HL-60 (cell line): ENCODE measurements around the gene ZNF444.

Experiments
- DNase-seq, 2 experiments: peaks; one replicate each; pipeline ENCODE4 v3.0.0-alpha.2; 2010 to 2020; ENCODE audit warnings: low read depth in 1 of 2, low spot score in 1 of 2
- H3K27ac ChIP-seq: fragments of 250-450 bp; sonication (Bioruptor Pico); replicated peaks from 2 replicates; pipeline ENCODE4 v1.5.1; 2020; ENCODE audit warnings: mild to moderate bottlenecking, moderate library complexity
- H3K27me3 ChIP-seq: fragments of 250-450 bp; sonication (Bioruptor Pico); 2 replicates; pipeline ENCODE4 v1.5.1; 2021; ENCODE audit warnings: mild to moderate bottlenecking, moderate library complexity; ENCODE audit not compliant: insufficient read depth, poor library complexity, severe bottlenecking
- H3K4me3 ChIP-seq: replicated peaks from 2 replicates; pipeline ENCODE4 v1.5.1; 2011; ENCODE audit warnings: mild to moderate bottlenecking, control low read depth, low read length; ENCODE audit not compliant: insufficient read depth
- GABPA ChIP-seq: IDR thresholded peaks from 2 replicates; pipeline ENCODE4 v1.6.1; 2012; ENCODE audit warnings: low read depth
- POLR2AphosphoS5 ChIP-seq: IDR thresholded peaks from 2 replicates; pipeline ENCODE4 v1.6.1; 2012; ENCODE audit warnings: low read depth
- SPI1 ChIP-seq: IDR thresholded peaks from 2 replicates; pipeline ENCODE4 v1.6.1; 2012; ENCODE audit warnings: low read depth, mild to moderate bottlenecking, borderline replicate concordance
- TF ChIP-seq, protein P1 (sequence below): IDR thresholded peaks from one replicate; pipeline ENCODE4 v1.5.1; 2011; ENCODE audit warnings: low read length, control low read depth, inconsistent platforms; ENCODE audit not compliant: insufficient read depth
- TF ChIP-seq, protein P2 (sequence below): IDR thresholded peaks from 2 replicates; pipeline ENCODE4 v1.6.1; 2012; ENCODE audit warnings: low read depth; ENCODE audit not compliant: insufficient replicate concordance

ZNF444 gene

GRCh38 chr19:56101095-56101494 is 40.0 kb upstream of the ZNF444 start:
- no peak for TF ChIP-seq GABPA
- TF ChIP-seq, protein P1, sequence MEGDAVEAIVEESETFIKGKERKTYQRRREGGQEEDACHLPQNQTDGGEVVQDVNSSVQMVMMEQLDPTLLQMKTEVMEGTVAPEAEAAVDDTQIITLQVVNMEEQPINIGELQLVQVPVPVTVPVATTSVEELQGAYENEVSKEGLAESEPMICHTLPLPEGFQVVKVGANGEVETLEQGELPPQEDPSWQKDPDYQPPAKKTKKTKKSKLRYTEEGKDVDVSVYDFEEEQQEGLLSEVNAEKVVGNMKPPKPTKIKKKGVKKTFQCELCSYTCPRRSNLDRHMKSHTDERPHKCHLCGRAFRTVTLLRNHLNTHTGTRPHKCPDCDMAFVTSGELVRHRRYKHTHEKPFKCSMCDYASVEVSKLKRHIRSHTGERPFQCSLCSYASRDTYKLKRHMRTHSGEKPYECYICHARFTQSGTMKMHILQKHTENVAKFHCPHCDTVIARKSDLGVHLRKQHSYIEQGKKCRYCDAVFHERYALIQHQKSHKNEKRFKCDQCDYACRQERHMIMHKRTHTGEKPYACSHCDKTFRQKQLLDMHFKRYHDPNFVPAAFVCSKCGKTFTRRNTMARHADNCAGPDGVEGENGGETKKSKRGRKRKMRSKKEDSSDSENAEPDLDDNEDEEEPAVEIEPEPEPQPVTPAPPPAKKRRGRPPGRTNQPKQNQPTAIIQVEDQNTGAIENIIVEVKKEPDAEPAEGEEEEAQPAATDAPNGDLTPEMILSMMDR, result no peak
- no peak for TF ChIP-seq SPI1
- TF ChIP-seq, protein P2, sequence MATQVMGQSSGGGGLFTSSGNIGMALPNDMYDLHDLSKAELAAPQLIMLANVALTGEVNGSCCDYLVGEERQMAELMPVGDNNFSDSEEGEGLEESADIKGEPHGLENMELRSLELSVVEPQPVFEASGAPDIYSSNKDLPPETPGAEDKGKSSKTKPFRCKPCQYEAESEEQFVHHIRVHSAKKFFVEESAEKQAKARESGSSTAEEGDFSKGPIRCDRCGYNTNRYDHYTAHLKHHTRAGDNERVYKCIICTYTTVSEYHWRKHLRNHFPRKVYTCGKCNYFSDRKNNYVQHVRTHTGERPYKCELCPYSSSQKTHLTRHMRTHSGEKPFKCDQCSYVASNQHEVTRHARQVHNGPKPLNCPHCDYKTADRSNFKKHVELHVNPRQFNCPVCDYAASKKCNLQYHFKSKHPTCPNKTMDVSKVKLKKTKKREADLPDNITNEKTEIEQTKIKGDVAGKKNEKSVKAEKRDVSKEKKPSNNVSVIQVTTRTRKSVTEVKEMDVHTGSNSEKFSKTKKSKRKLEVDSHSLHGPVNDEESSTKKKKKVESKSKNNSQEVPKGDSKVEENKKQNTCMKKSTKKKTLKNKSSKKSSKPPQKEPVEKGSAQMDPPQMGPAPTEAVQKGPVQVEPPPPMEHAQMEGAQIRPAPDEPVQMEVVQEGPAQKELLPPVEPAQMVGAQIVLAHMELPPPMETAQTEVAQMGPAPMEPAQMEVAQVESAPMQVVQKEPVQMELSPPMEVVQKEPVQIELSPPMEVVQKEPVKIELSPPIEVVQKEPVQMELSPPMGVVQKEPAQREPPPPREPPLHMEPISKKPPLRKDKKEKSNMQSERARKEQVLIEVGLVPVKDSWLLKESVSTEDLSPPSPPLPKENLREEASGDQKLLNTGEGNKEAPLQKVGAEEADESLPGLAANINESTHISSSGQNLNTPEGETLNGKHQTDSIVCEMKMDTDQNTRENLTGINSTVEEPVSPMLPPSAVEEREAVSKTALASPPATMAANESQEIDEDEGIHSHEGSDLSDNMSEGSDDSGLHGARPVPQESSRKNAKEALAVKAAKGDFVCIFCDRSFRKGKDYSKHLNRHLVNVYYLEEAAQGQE, result no peak
- TF ChIP-seq POLR2AphosphoS5, result no peak
- Histone ChIP-seq H3K4me3 (no peak overlapping the region), H3K27ac (no peak overlapping the region), H3K27me3 (no peaks in the 10 kb centered on the region)
- DNase-seq, result no peak

GRCh38 chr19:56101746-56102535 is 39.1 kb upstream of the ZNF444 start:
- Histone ChIP-seq H3K27ac (no peak overlapping the region), H3K4me3 (no peak overlapping the region), H3K27me3 (no peaks in the 10 kb centered on the region)
- no peak for DNase-seq
- TF ChIP-seq, protein P2, result no peak
- no peak for TF ChIP-seq POLR2AphosphoS5
- no peak for TF ChIP-seq GABPA
- TF ChIP-seq SPI1, result no peak
- TF ChIP-seq, protein P1, result no peak

GRCh38 chr19:56103027-56103614 is 38.0 kb upstream of the ZNF444 start:
- no peak for DNase-seq
- H3K4me3 ChIP-seq, result no peak overlapping the region
- no peak overlapping the region for H3K27ac ChIP-seq
- TF ChIP-seq, protein P2, result no peak
- TF ChIP-seq, protein P1, result no peak
- TF ChIP-seq POLR2AphosphoS5, result no peak
- TF ChIP-seq GABPA, result no peak
- TF ChIP-seq SPI1, result no peak
- H3K27me3 ChIP-seq, result no peaks in the 10 kb centered on the region
